Neuronal stem cell (in vitro differentiated cells): Measurements from ENCODE around the gene DLST.
A peak's percentile ranks its signal among the peaks of the same experiment; 100 is the strongest.

Experiments used
- DNase-seq: peaks from one replicate; pipeline ENCODE4 v3.0.0-alpha.2; 2013; ENCODE audit warnings: low spot score
- H2AFZ ChIP-seq: one replicate; pipeline ENCODE4 v1.6.1; 2013; ENCODE audit warnings: mild to moderate bottlenecking, low read length, inconsistent platforms
- H2AK5ac ChIP-seq: 2 replicates; pipeline ENCODE4 v1.6.1; 2013; ENCODE audit warnings: low read depth, mild to moderate bottlenecking, inconsistent platforms, low read length, moderate library complexity, mixed read lengths
- H2BK120ac ChIP-seq: 2 replicates; pipeline ENCODE4 v1.6.1; 2013; ENCODE audit warnings: low read depth, mild to moderate bottlenecking, inconsistent platforms, low read length, moderate library complexity, mixed read lengths
- H2BK12ac ChIP-seq: one replicate; pipeline ENCODE4 v1.6.1; 2013; ENCODE audit warnings: low read length, inconsistent platforms
- H2BK15ac ChIP-seq: 2 replicates; pipeline ENCODE4 v1.6.1; 2013; ENCODE audit warnings: mild to moderate bottlenecking, low read length, inconsistent platforms, mixed read lengths
- H2BK5ac ChIP-seq: one replicate; pipeline ENCODE4 v1.6.1; 2013; ENCODE audit warnings: inconsistent platforms, mild to moderate bottlenecking, low read length, moderate library complexity
- H3K14ac ChIP-seq: one replicate; pipeline ENCODE4 v1.6.1; 2013; ENCODE audit warnings: low read length, inconsistent platforms
- H3K18ac ChIP-seq: 2 replicates; pipeline ENCODE4 v1.6.1; 2013; ENCODE audit warnings: low read length, inconsistent platforms
- H3K23ac ChIP-seq: 2 replicates; pipeline ENCODE4 v1.6.1; 2013; ENCODE audit warnings: low read depth, mild to moderate bottlenecking, mixed read lengths, low read length, inconsistent platforms; ENCODE audit not compliant: poor library complexity
- H3K27ac ChIP-seq: replicated peaks from 3 replicates; pipeline ENCODE4 v1.5.1; 2013; ENCODE audit warnings: low read length, inconsistent platforms
- H3K27me3 ChIP-seq, 3 experiments: 2 replicates each; pipeline ENCODE4 v1.6.1; 2013; ENCODE audit warnings: low read length in 3 of 3, mild to moderate bottlenecking in 2 of 3, inconsistent platforms in 1 of 3, low read depth in 1 of 3, mixed read lengths in 1 of 3, moderate library complexity in 1 of 3; ENCODE audit not compliant: control insufficient read depth in 3 of 3, insufficient read depth in 3 of 3
- H3K36me3 ChIP-seq, 2 donors: replicated peaks in 1 of 2; 2 replicates each; pipeline ENCODE4 v1.6.1; 2013; ENCODE audit warnings: low read length in 2 of 2; ENCODE audit not compliant: control insufficient read depth in 2 of 2, insufficient read depth in 2 of 2
- H3K4ac ChIP-seq: 2 replicates; pipeline ENCODE4 v1.6.1; 2013; ENCODE audit warnings: inconsistent platforms, mild to moderate bottlenecking, low read length, moderate library complexity
- H3K4me1 ChIP-seq, 2 donors: 1 replicate in 1 of 2; 2 replicates in 1 of 2; pipeline ENCODE4 v1.6.1; 2013; ENCODE audit warnings: low read length in 2 of 2, low read depth in 1 of 2; ENCODE audit not compliant: control insufficient read depth in 2 of 2, insufficient read depth in 1 of 2
- H3K4me2 ChIP-seq: one replicate; pipeline ENCODE4 v1.6.1; 2013; ENCODE audit warnings: mild to moderate bottlenecking, low read length, inconsistent platforms; ENCODE audit not compliant: insufficient read depth, poor library complexity, severe bottlenecking
- H3K4me3 ChIP-seq, 2 donors: 2 replicates each; pipeline ENCODE4 v1.5.1; 2013; ENCODE audit warnings: low read length in 2 of 2, mild to moderate bottlenecking in 2 of 2, inconsistent platforms in 1 of 2, moderate library complexity in 1 of 2
- H3K79me1 ChIP-seq: one replicate; pipeline ENCODE4 v1.6.1; 2013; ENCODE audit warnings: low read depth, mild to moderate bottlenecking, inconsistent platforms, low read length, moderate library complexity
- H3K9ac ChIP-seq: one replicate; pipeline ENCODE4 v1.6.1; 2013; ENCODE audit warnings: mild to moderate bottlenecking, low read depth, low read length, inconsistent platforms; ENCODE audit not compliant: poor library complexity
- H3K9me3 ChIP-seq, 2 donors: replicated peaks in 1 of 2; 2 replicates each; pipeline versions ENCODE3 to v1.6.1; 2013; ENCODE audit warnings: low read length in 2 of 2, mild to moderate bottlenecking in 2 of 2, inconsistent platforms in 1 of 2, low read depth in 1 of 2, mixed read lengths in 1 of 2, moderate library complexity in 1 of 2; ENCODE audit not compliant: control insufficient read depth in 2 of 2, insufficient read depth in 1 of 2
- H4K8ac ChIP-seq: one replicate; pipeline ENCODE4 v1.6.1; 2013; ENCODE audit warnings: low read depth, mild to moderate bottlenecking, inconsistent platforms, low read length, moderate library complexity
- H4K91ac ChIP-seq: one replicate; pipeline ENCODE4 v1.6.1; 2013; ENCODE audit warnings: low read length, low read depth, mild to moderate bottlenecking, inconsistent platforms; ENCODE audit not compliant: poor library complexity
- WGBS, 2 donors: extraction: QIAGEN DNeasy Blood & Tissue Kit; methylation state at CpG; one replicate each; pipeline ENCODE4 v1.1.7; 2013; ENCODE audit warnings: missing lambda C conversion rate in 2 of 2, mixed read lengths in 1 of 2; ENCODE audit not compliant: insufficient read length in 2 of 2, insufficient replicate concordance in 1 of 2; ENCODE audit errors: extremely low coverage in 2 of 2; 5-methylcytosine and 5-hydroxymethylcytosine counted together

Gene DLST

GRCh38 chr14:74952180-74952665, 70.5 kb downstream of the DLST start:
- H3K23ac ChIP-seq: no peak overlapping the region
- no peaks in the 10 kb centered on the region for H3K9me3 ChIP-seq
- H3K27ac ChIP-seq: no peak overlapping the region
- H2BK5ac ChIP-seq: no peak overlapping the region
- no peak overlapping the region for H3K4me3 ChIP-seq
- H3K4me2 ChIP-seq: no peak overlapping the region
- no peak overlapping the region for H3K4ac ChIP-seq
- peak overlapping the region; percentile 92 for H2BK15ac ChIP-seq
- no peaks in the 10 kb centered on the region for H3K36me3 ChIP-seq
- H3K4me1 ChIP-seq: peaks cover 30 to 49% of the 10 kb centered on the region in 2 donors
- DNase-seq: no peak
- H3K9ac ChIP-seq: peak overlapping the region; percentile 12
- peak overlapping the region; percentile 90 for H3K18ac ChIP-seq
- peaks cover 3% of the 10 kb centered on the region for H3K79me1 ChIP-seq
- H3K14ac ChIP-seq: peak overlapping the region; percentile 28
- no peak overlapping the region for H2BK120ac ChIP-seq
- no CpG with 5 or more reads among the region's 6 CpGs for WGBS, 2 donors
- H4K8ac ChIP-seq: no peak overlapping the region
- H4K91ac ChIP-seq: no peak overlapping the region
- peak overlapping the region; percentile 90 for H2AK5ac ChIP-seq
- H2AFZ ChIP-seq: peak overlapping the region; percentile 87
- peaks cover 0 to 11% (median 0%) of the 10 kb centered on the region in 3 experiments for H3K27me3 ChIP-seq
- peak overlapping the region; percentile 34 for H2BK12ac ChIP-seq

DNA sequence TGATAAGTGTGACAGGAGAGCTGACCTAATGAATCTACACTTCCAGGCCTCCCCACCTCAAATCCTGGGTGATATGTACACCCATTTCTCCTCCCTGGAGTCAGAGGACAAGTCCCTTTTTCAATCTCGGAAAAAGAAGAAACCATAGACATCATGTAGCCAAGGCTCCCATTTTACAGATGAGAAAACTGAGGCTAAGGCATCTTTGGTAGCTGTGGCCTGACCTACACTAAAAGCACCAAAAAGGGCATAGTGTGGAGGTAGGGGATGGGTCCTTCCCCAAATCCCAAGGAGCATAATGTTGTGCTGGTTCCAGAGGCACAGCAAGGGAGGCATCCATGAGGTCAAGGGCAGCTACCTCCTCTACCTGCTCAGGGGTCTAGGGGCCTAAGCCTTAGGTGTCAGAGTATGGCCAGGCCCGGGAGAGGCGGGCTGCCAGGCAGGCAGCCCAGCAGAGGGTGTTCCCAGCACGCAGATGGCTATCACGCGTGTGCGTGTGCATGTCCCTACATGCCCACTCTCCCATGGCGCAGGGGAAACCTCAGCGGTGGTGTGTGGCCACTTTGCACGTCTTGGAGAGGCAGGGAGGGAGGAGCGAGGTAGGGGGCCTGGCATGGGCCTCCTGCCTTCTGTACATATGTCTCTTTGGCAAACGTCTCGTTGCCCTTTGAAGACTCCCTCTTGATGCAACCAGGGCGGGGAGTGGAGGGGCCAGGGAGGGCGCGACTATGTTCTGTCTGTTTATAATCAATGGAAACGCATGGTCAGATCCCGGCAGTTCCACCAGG, 71.2 kb downstream of the DLST start:
- WGBS, 2 donors: no CpG with 5 or more reads among the region's 18 CpGs
- no peak overlapping the region for H3K9ac ChIP-seq
- no peak overlapping the region for H4K8ac ChIP-seq
- peak overlapping the region; percentile 31 for H3K18ac ChIP-seq
- peak overlapping the region; percentile 11 for H4K91ac ChIP-seq
- H3K36me3 ChIP-seq: no peaks in the 10 kb centered on the region
- no peak overlapping the region for H2BK12ac ChIP-seq
- H3K4me2 ChIP-seq: no peak overlapping the region
- H3K79me1 ChIP-seq: peaks cover 3% of the 10 kb centered on the region
- H3K14ac ChIP-seq: no peak overlapping the region
- H3K27ac ChIP-seq: no peak overlapping the region
- peak overlapping the region; percentile 92 for H2BK15ac ChIP-seq
- no peak for DNase-seq
- H3K23ac ChIP-seq: no peak overlapping the region
- H3K27me3 ChIP-seq: peaks cover 0 to 11% (median 0%) of the 10 kb centered on the region in 3 experiments
- H3K4me3 ChIP-seq: no peak overlapping the region
- no peak overlapping the region for H2BK120ac ChIP-seq
- H3K9me3 ChIP-seq: no peaks in the 10 kb centered on the region
- H2AFZ ChIP-seq: no peak overlapping the region
- peak overlapping the region; percentile 90 for H2AK5ac ChIP-seq
- peak overlapping the region; percentile 9 for H2BK5ac ChIP-seq
- peaks cover 30 to 50% of the 10 kb centered on the region in 2 donors for H3K4me1 ChIP-seq
- no peak overlapping the region for H3K4ac ChIP-seq
